ENCODE data around the gene JUND.

JUND gene

GRCh38 chr19:18274219-18274780 is 7.1 kb downstream of the JUND start, which contains the start of gene IQCN:
TSS of gene IQCN (minus strand) at chr19:18274452. CDS start at chr19:18269478, 4,974 bp downstream.
- no peak within 1 kb of the TSS for H3K4me3 ChIP-seq (ENCODE audit: low read depth, low read length)
- no peak for TF ChIP-seq CTCF (IDR thresholded peaks at IDR 0.05; ENCODE audit: insufficient read depth, low read depth, low read length, missing control alignments)
- DNase-seq (ENCODE audit: low read depth) = no peak

GRCh38 chr19:18273561-18274218 is 7.7 kb downstream of the JUND start:
- no peak overlapping the region for H3K4me3 ChIP-seq (ENCODE audit: low read depth, low read length)
- no peak for TF ChIP-seq CTCF (IDR thresholded peaks at IDR 0.05; ENCODE audit: insufficient read depth, low read depth, low read length, missing control alignments)

DNA sequence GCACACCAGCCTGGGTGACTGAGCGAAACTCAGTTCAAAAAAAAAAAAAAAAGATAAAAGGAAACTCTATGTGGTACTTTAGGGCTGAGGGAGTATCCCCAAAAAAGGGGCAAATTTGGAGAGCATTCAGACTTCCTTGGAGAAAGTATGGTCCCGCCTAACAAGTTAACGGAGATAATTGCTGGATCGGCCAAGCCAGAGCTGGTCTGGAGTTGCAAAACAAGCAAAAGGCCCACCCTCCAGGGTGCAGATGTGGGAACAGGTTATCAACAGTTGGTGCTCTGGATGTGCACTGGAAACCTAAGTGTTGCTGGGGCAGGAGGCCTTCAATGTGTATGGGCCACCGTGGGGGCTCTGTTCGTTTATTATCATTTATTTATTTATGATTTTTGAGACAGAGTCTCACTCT is 10.0 kb downstream of the JUND start:
- no peak overlapping the region for H3K4me3 ChIP-seq (ENCODE audit: low read depth, low read length)
- DNase-seq (ENCODE audit: low read depth) = no peak
- TF ChIP-seq CTCF (IDR thresholded peaks at IDR 0.05; ENCODE audit: insufficient read depth, low read depth, low read length, missing control alignments) = no peak

More at GRCh38 chr19:18273561-18274218, 7.7 kb downstream of the JUND start:
- DNase-seq (ENCODE audit: low read depth) = no peak

DNA sequence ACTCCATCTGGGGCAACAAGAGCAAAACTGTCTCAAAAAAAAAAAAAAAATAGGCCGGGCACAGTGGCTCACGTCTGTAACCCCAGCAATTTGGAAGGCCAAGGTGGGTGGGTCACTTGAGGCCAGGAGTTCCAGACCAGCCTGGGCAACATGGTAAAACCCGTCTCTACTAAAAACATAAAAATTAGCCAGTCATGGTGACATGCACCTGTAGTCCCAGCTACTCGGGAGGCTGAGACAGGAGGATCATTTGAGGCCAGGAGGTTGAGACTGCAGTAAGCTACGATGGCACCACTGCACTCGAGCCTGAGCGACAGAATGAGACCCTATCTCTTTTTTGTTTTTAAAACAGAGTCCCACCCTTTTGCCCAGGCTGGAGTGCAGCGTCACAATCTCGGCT is 11.1 kb downstream of the JUND start:
- no peak for TF ChIP-seq CTCF (IDR thresholded peaks at IDR 0.05; ENCODE audit: insufficient read depth, low read depth, low read length, missing control alignments)
- no peak overlapping the region for H3K4me3 ChIP-seq (ENCODE audit: low read depth, low read length)
- DNase-seq (ENCODE audit: low read depth) = no peak

- DNase-seq (ENCODE audit: low read depth) = no peak
- no peak for TF ChIP-seq CTCF (IDR thresholded peaks at IDR 0.05; ENCODE audit: insufficient read depth, low read depth, low read length, missing control alignments)
- no peak overlapping the region for H3K4me3 ChIP-seq (ENCODE audit: low read depth, low read length)
Measured at GRCh38 chr19:18269070-18269723, 12.2 kb downstream of the JUND start.

- TF ChIP-seq CTCF (IDR thresholded peaks at IDR 0.05; ENCODE audit: insufficient read depth, low read depth, low read length, missing control alignments) = no peak
- no peak for DNase-seq (ENCODE audit: low read depth)
- H3K4me3 ChIP-seq (ENCODE audit: low read depth, low read length) = no peak overlapping the region
Measured at GRCh38 chr19:18266771-18267686, 14.4 kb downstream of the JUND start.

Measured in GM12865 (cell line).